ENCODE data around the gene PROSER2.

Gene PROSER2

DNA sequence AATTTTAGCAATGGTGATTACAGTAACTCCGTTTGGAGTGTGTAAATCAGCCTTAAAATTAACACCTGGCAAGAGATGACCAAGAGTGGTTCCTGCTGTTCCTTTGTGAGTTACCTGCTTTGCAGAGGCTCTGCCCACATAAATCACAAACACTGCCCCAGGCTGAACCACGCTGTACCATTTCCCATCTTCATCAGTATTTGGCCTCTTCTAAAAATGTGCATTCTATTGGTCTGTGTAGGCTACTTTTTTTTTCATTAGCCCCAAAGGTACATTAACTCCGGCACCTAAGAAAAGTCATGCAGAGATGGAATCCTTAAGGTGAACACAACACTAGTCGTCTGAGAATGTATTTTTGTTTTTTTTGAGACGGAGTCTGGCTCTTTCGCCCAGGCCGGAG, 96.1 kb downstream of the PROSER2 start:
- no peak overlapping the region for H3K27ac ChIP-seq
- CTCF ChIA-PET: no interaction called here
- POLR2A ChIA-PET (ENCODE audit: low non-redundant PET): no interaction called here
- DNase-seq (ENCODE audit: low spot score): no peak
- no peak for TF ChIP-seq CTCF (conservative IDR thresholded peaks at IDR 0.05; ENCODE audit: low read depth)
